ENCODE results near the gene KRT77.

GRCh38 chr12:52649066-52649465 lies 54.3 kb downstream of the KRT77 start:
- TF ChIP-seq CTCF (IDR thresholded peaks at IDR 0.05) (no peak), EP300 (IDR thresholded peaks at IDR 0.05) (no peak), POLR2AphosphoS5 (IDR thresholded peaks at IDR 0.05) (no peak), POLR2A (IDR thresholded peaks at IDR 0.05) (no peak)

All from stomach (tissue), 4 donors.